Measurements from ENCODE around the gene CLIP4. TPM values are rescaled to one million over a fixed set of nuclear protein-coding genes. Genes with fewer than 3 reads are reported as not detected.

CLIP4 gene
- total RNA-seq, 1 experiment from 2014 or later, result 18.2 TPM

- POLR2A ChIA-PET (ENCODE audit: low non-redundant PET), result no interaction called here
- CTCF ChIA-PET, result no interaction called here
- TF ChIP-seq CTCF (conservative IDR thresholded peaks at IDR 0.05; ENCODE audit: low read depth, low read length) (no peak), EZH2 (IDR thresholded peaks at IDR 0.05; ENCODE audit: borderline replicate concordance, low read depth, low read length, poor library complexity, severe bottlenecking) (no peak)
- Histone ChIP-seq H3K4me3 (ENCODE audit: low read depth, low read length, poor library complexity, severe bottlenecking) (no peak overlapping the region), H3K36me3 (ENCODE audit: insufficient read depth, low read length, poor library complexity, severe bottlenecking) (no peaks in the 10 kb centered on the region), H3K4me1 (ENCODE audit: insufficient read depth, low read length, poor library complexity, severe bottlenecking) (no peaks in the 10 kb centered on the region), H3K9me3 (ENCODE audit: low read depth, low read length, poor library complexity, severe bottlenecking) (no peaks in the 10 kb centered on the region), H3K27me3 (replicated peaks; ENCODE audit: insufficient read depth, low read depth, low read length, poor library complexity) (no peaks in the 10 kb centered on the region), H3K27ac (ENCODE audit: low read depth, low read length, poor library complexity, severe bottlenecking) (no peak overlapping the region)
- intact Hi-C loops (cut with micrococcal nuclease; ENCODE audit: unreplicated experiment), result no loop called here
- no TSS peak for BruUV-seq (replicated peaks)
- DNase-seq (ENCODE audit: low spot score), result no peak
Measured at GRCh38 chr2:29232041-29232440, 116.8 kb downstream of the CLIP4 start.

- intact Hi-C loops (cut with micrococcal nuclease; ENCODE audit: unreplicated experiment), result no loop called here
- DNase-seq (ENCODE audit: low spot score), result no peak
- CTCF ChIA-PET, result no interaction called here
- no peaks in the 10 kb centered on the region for H3K36me3 ChIP-seq (ENCODE audit: insufficient read depth, low read length, poor library complexity, severe bottlenecking)
- H3K9me3 ChIP-seq (ENCODE audit: low read depth, low read length, poor library complexity, severe bottlenecking), result no peaks in the 10 kb centered on the region
- H3K27ac ChIP-seq (ENCODE audit: low read depth, low read length, poor library complexity, severe bottlenecking), result no peak overlapping the region
- H3K4me1 ChIP-seq (ENCODE audit: insufficient read depth, low read length, poor library complexity, severe bottlenecking), result no peaks in the 10 kb centered on the region
- no peak overlapping the region for H3K4me3 ChIP-seq (ENCODE audit: low read depth, low read length, poor library complexity, severe bottlenecking)
- H3K27me3 ChIP-seq (replicated peaks; ENCODE audit: insufficient read depth, low read depth, low read length, poor library complexity), result no peaks in the 10 kb centered on the region
- POLR2A ChIA-PET (ENCODE audit: low non-redundant PET), result no interaction called here
- no TSS peak for BruUV-seq (replicated peaks)
- TF ChIP-seq CTCF (conservative IDR thresholded peaks at IDR 0.05; ENCODE audit: low read depth, low read length) (no peak), EZH2 (IDR thresholded peaks at IDR 0.05; ENCODE audit: borderline replicate concordance, low read depth, low read length, poor library complexity, severe bottlenecking) (no peak)
Measured at GRCh38 chr2:29233428-29233827, 118.2 kb downstream of the CLIP4 start.

- ChIA-PET CTCF (interaction anchor here (0.7 kb wide), 1 partner anchor 368 kb away, joined by 6 read pairs; no protein-coding TSS in a partner anchor), POLR2A (ENCODE audit: low non-redundant PET) (no interaction called here)
- Histone ChIP-seq H3K4me3 (ENCODE audit: low read depth, low read length, poor library complexity, severe bottlenecking) (no peak overlapping the region), H3K9me3 (ENCODE audit: low read depth, low read length, poor library complexity, severe bottlenecking) (no peaks in the 10 kb centered on the region), H3K4me1 (ENCODE audit: insufficient read depth, low read length, poor library complexity, severe bottlenecking) (no peaks in the 10 kb centered on the region), H3K36me3 (ENCODE audit: insufficient read depth, low read length, poor library complexity, severe bottlenecking) (no peaks in the 10 kb centered on the region), H3K27ac (ENCODE audit: low read depth, low read length, poor library complexity, severe bottlenecking) (no peak overlapping the region), H3K27me3 (replicated peaks; ENCODE audit: insufficient read depth, low read depth, low read length, poor library complexity) (no peaks in the 10 kb centered on the region)
- no TSS peak for BruUV-seq (replicated peaks)
- no peak for DNase-seq (ENCODE audit: low spot score)
- intact Hi-C loops (cut with micrococcal nuclease; ENCODE audit: unreplicated experiment), result no loop called here
- TF ChIP-seq CTCF (conservative IDR thresholded peaks at IDR 0.05; ENCODE audit: low read depth, low read length) (no peak), EZH2 (IDR thresholded peaks at IDR 0.05; ENCODE audit: borderline replicate concordance, low read depth, low read length, poor library complexity, severe bottlenecking) (no peak)
Measured at GRCh38 chr2:29235411-29235810, 120.2 kb downstream of the CLIP4 start.
